ENCODE results near the gene CCPG1.
"Not testable (repeated sequence)": the region's sequence is repeated elsewhere in the genome, so short reads cannot be mapped to it uniquely, and the experiment has no call there.

- not testable (repeated sequence) for TF ChIP-seq CTCF, POLR2AphosphoS5 (IDR thresholded peaks at IDR 0.05)
Observed at GRCh38 chr15:55446379-55447029, 38.3 kb upstream of the CCPG1 start.
